Measurements from ENCODE around the gene PHF19.
A peak's percentile ranks its signal among the peaks of the same experiment; 100 is the strongest.

PHF19 gene

DNA sequence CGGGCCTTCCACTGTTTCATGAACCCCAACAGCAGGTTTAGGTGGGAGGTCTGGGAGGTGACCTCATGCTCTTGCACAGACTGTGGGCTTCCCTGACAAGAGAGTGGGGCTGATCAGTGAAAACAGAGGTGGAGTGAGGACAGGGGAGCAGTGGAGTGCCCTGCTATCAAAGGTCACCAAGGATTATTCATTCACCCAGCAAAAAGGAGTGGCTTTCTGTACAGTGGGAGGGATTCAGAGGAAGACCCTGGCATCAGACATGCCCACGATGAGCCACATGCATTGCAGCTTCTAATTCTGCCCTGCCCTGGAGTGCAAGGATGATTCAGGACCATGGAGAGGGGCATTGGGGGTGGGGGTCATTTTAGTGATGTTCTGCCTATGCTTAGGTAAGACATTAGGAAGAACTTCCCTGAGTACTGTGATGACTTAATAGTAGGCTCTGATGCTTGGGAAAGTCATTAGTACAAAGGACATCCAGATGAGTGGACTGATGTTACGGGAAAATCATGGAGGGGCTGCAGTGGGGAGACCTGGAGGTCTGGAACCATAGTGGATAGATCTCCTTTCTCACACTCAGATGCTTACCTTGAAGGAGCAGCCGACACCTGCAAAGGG is 36.8 kb upstream of the PHF19 start:
- peak; percentile 48 for DNase-seq (ENCODE audit: low spot score)

DNA sequence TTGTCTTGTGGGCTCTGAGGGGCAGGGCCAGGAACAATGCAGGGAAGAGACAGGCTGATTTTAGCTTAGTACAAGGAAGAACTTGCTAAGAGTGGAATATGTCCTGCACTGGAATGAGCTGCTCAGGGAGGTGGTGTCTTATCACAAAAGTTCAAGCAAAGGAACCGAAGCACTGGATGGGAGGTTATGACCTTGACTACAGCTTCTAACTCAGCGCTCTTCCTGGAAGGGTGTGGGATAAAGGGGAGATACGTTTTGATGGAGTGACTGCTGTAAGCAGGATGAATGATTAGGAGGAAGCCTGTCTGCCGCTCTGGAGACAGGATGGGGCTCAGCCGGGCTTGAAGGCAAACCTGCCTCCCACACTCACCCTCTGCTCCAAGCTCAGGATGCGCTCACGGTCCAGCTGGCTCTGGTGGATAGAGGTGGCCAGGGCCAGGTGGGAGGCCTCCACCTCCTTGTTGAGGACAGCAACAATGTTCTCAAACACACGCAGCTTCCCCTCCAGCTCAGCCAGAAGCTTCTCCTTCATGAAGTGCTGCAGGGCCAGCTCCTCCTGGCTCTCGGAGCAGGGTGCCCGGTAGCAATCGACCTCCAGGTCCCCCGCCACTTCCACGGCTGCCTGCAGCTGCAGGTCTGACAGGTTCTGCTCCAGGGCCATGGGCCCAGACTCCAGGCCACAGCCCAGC is 36.1 kb upstream of the PHF19 start:
- no peak for DNase-seq (ENCODE audit: low spot score)

DNA sequence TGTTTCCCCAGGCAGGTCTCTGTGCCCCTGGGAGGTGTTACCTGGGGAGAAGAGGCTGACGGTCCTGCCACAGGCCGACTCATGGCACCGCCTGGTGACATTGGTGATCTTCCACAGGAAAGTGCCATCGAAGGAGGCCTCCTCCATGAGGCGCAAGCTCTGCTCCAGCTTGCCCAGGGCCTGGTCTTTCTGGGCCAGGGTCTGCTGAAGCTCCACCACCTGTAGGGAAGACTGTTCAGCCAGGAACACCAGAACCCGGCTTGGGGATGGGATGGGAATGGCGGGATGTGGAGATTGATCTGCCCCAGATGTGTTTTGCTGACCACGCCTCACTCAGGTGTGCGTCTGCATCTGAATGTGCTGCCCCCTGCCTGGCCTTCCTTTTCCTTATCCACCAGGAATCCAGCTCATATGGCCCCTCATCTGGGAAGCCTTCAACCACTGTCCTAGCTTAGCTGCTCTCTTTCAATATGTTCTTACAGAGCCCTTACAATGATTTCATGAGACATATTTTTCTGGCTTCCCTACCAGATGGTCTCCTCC is 34.4 kb upstream of the PHF19 start:
- DNase-seq (ENCODE audit: low spot score), result no peak

DNA sequence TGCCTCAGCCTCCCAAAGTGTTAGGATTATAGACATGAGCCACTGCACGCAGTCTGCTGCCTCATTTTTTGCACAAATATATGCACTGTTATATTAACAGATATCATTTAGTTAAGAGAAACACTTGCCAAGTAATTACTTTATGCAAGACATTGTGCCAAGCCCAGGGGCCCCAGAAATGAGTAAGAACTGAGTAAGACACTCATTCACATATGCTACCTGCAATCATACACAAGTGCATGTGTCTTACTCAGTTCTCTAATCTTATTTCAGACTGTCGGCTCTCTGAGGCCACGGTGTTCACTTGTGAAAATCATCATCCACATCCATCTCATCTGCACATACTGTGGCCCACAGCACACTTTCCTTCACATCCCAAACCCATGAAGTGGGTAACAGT is 33.7 kb upstream of the PHF19 start:
- no peak for DNase-seq (ENCODE audit: low spot score)

DNA sequence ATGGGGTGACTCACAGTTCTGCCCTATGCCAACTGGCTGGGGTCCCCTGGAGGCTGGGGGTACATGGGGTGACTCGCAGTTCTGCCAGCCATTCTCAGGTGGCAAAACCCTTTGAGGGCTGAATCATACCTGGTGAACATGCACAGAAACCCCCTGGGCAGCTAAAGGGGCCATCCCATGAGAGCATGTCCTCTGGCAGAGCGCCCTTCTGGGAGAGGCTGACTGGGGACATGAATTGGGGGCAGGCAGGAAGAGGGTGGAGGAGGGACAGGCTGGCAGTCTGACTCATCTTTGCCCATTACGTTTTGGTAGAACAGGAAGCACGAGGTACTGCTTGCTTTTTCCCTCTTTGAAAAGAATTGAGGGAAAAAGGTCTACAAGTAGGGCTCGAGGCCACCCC is 32.9 kb upstream of the PHF19 start:
- DNase-seq (ENCODE audit: low spot score), result no peak

DNA sequence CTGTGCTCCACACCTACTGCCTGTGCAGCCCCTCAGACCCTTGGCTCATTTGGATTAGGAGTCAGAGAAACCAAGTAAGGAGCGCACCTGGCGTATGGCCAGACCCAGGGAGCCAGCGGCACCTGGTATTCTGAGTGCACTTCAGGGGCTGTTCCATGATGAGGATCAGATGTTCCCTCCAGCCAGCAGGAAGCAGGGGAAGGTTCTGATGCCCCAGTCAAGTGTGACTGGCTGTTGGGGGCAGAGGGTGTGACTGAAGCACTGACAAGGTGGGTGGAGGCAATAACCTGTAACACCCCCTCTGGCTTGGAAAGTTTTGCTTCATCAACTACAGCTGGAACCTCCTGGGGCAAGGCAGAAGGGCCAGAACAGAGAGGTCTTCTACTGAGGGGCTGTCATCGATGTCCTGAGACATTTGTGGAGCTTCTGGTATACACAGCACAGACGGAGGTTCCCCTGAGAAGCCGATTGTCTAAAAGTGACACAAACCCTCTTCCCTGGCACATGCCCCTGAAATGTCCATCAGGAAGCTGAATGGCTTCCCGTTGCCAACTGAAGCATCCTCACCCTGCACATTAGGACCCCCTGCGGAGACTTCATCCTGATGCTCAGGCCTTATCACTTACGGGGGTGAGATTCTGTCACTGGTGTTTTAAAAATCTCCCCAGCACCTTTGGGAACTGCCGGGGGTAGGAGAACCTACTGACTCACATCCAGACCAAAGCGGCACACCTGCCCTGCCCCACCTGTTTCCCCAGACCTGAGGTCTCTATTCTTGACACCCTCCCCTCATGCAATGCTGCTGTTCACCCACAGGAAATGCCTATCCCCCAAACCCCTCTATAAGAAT is 28.6 kb upstream of the PHF19 start:
- no peak for DNase-seq (ENCODE audit: low spot score)

DNA sequence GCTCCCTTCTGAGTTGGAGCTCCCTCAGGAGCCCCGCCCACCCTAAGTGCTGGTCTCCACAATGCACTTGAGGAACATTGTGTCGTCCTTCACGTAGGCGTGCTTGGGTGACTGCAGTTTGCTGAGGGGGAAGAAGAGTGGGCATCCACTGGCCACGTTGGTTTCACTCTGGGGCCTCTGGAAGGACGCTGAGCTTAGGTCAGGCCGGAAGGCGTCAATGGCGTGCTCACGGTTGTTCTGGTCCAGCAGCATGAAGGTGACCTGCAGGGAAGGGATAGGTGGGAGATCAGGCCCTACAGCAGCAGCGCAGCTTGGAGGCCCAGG is 28.0 kb upstream of the PHF19 start:
- no peak for DNase-seq (ENCODE audit: low spot score)

DNA sequence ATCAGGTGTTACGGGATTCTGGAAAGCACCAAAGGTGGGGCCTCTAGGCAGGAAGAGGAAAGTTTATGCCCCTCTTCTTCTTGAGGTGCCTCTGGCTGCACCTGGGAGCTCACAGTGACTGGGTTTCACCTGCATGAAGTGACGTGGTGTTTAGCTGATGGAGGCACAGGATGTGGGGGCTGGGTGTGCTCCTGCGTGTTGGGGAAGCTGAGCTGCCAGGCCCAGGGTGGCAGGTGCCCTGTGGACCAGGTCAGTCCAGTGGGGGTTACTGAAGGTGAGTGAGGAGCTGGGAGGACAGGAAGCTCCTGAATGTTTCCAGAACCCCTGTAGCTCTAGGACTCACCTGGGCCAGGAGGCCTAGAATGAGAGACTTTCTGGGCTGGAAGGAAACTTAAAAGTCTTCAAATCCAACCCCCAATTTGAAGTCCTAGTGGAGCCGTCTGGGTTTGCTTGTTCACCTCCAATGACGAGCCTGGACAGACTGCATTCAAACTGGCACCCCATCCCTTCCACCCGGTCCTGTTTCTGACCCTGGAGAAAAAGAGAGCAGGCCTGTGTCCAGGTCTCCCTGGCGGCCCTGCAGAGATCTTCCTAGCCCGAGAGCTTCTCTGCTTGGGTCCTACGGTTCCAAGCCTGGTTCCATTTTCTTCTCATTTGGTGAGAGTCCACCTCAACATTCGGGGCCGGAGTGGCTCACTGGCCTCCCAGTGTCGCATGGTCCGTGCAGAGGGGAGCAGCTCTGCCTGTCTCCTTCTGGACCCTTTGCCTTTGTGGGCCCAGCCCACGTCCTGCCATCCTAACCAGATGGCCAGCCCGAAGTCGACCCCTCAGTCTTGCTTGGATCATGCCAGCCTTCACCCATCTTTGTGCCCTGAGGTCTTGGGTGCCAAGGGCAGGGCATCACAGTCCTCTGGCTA is 27.3 kb upstream of the PHF19 start:
- DNase-seq (ENCODE audit: low spot score), result no peak

DNA sequence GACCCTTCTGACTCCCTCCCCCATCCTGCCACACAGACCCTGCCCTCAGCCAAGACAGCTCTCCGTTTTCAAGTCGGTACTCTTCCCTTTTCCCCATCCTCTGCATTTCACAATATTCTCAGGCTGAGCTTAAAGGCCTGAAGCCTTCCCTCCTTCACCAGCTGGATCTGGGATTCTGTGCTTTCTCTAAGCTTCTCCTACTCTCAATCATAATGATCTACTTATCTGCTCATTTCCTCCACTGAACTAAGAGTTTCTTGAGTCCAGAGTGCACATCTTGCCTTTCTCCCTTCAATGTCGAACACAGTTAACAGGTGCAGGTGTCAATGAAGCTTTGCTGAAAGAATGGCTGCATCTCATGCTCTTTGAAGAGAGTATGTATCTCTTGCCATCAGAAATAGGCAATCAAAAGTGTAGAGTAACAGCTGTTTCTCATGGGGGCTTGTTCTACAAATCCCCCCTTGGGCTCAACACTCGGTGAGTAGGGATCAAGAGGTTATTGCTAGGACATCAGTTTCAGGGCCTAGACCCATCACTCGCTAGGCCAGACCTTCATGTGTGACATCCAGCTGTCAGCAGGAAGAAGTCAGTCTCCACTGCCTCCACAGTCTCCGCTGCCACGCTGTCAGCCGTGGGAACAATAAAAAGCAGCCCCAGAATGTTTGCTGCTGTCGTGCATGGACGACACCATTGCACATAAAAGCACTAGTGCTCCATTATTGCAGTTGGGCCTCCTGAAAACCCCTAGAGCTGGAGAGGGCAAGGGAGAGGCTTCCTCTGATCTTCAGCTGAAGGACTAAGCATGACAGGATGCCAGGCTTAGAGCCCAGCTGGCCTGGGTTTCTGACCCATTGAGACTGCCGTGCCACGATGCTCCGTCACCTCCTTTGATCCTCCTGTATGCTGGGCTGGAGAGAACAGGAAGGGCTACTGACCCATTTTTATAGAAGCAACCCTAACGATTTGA is 25.9 kb upstream of the PHF19 start:
- DNase-seq (ENCODE audit: low spot score), result no peak

DNA sequence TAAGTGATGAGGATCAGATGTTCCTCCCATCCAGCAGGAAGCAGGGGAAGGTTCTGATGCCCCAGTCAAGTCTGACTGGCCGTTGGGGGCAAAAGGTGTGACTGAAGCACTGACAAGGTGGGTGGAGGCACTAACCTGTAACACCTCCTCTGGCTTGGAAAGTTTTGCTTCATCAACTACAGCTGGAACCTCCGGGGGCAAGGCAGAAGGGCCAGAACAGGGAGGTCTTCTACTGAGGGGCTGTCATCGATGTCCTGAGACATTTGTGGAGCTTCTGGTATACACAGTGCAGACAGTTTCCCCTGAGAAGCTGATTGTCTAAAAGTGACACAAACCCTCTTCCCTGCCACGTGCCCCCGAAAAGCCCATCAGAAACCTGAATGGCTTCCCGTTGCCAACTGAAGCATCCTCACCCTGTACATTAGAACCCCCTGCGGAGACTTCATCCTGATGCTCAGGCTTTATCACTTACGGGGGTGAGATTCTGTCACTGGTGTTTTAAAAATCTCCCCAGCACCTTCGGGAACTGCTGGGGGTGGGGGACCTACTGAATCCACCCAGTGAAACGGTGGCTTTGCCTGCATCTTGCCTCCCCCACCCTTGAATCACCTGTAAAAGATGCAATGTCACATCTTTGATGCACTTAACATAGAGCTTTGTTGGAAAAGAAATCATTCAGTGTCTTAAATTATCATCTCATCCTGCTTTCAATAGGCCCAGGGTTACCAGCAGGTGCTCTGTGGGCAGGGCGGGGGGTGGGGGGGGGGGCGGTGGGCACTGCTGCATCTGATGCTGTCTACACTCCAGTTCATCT is 25.0 kb upstream of the PHF19 start:
- no peak for DNase-seq (ENCODE audit: low spot score)

DNA sequence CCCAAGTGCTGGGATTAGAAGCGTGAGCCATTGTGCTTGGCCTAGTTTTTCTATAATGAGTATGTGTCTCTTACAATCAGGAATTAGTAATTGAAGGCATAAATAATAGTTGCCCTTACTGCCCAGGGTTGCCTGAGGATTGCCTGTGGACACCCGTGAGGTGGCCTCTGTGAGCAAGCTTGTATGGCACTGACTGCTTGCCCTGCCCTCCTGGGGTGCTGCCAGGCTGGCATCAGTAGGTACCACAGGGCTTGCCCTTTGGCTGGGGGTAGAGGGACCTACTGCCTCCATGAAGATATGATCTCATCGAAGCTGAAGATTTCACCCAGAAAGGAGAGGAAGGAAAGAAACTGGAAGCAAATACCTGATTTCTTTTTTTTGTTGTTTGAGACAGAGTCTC is 23.8 kb upstream of the PHF19 start:
- no peak for DNase-seq (ENCODE audit: low spot score)

DNA sequence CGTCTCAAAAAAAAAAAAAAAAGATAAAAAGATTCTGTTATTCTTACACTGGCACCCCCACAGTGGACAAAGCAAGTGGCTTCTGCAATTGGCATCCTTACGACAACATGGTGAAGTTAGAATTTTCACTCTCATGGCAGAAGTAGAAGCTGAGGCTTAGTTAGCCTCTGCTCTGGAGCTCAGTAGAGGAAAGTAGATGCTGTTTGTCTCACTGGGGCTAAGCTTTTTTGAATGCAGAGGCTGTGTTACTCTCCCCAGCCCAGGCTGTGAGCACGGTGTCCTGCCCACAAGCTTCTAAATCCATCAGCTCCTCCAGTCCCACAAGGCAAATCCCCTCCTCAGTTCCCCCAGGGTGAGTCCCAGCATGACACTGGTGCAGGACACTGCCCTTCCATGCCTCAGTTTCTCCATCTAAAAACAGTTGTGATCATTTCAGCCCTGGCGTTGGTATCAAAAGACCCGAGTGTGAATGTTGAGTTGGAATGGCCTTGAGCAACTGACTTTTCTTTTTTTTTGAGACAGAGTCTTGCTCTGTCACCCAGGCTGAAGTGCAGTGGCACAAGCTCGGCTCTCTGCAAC is 22.6 kb upstream of the PHF19 start:
- DNase-seq (ENCODE audit: low spot score), result no peak

DNA sequence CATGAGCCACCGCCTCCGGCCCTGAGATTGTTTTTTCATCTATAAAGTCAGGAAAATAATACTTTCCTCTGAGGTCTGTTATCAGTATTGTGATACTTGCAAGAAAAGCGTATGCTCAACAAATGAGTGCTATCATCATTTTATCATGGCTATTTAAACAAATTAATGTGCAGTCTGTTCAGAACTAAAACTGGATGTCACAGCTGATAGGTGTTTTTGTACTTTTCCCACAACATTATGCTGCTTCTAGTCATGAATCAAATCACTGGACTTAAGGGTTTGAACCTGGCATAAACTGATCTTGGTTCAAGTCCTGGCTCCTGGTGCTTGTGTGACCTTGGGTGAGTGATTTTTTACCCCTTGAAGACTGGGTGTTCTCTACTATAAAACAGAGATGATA is 21.4 kb upstream of the PHF19 start:
- no peak for DNase-seq (ENCODE audit: low spot score)

DNA sequence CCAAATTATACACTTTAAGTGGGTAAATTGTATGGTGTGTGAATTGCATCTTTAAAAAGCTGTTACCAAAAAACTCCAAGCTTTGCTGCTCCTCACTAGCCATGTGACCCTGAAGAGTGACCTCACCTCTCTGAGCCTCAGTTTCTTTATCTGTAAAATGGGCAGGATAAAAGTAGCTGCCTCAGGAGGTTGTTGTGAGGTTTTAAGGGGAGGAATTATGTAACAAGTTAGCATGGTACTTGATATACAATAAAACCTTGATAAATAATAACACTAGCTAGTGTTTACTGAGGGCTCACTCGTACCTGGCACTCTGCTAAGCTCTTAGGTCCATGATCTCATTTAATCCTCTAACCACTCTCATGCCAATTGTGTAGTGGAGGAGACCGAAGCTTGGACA is 19.0 kb upstream of the PHF19 start:
- DNase-seq (ENCODE audit: low spot score), result no peak

DNA sequence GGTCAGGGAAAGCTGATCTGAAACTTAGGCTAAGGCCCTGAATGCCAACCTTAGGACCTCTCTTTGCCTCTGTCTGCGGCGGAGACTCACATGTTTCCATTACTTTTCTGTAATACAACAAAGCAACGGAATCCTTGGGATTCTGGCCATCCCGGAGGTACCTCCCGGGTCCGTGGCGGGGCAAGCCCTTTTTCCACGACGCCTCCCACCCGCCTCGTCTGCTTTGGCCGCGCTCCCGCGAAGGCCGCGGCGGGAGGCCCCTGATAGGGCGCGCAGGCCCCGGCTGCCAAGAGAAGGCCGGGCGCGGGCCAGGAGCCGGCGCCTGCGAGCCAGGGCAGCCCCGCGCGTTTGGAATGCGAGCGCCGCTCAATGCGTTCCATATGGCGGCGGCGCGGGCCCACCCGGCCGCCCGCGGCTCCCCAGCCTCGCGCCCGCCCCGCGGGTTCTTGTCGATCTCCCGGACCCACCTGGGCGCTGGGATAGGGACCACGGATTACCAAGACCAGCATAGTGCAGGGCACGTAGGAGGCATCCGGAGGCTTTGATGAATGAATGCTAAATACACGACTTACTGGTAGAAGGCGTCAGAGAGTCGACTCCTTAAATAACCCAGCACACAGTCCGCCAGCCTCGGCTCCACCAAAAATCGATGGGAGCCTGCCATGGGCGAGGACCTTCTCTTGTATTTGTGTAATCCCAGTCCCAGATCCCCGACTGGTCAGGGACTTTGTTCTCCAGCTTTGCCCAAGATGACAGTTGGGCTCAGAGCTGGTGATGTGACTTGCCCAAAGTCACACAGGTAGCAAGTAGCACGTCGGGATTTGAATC is 17.5 kb upstream of the PHF19 start:
- DNase-seq (ENCODE audit: low spot score), result no peak

DNA sequence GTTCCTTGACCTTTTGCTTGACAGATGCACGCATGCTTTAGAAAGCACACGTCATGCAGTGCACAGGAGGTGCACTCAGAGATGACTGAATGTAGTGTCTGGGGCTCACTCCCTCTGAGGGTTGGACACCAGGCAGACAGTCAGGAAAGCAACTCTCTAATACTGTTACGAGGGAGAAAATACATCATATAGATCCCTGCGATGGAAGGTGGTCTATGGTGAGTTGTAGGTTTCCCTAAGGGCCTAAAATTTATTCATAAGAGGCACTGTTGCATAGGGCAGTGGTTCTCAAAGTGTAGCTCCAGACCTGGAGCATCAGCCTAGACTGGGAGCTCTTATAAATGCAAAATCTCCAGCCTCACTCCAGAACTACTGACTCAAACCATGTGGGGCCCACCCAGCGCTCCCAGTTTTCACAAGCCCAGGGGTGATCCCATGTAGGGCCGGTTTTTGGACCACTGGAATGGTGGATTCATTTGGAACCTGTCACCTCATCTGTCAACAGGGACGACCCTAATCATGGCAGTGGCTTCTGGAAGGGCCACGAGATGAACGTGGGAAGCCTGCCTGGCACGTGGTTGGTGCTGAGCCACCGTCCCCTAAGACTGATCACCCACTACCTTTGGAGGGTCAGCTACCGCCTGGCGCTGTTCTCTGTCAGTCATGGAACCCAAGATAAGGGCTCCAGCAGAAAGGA is 16.8 kb upstream of the PHF19 start:
- no peak for DNase-seq (ENCODE audit: low spot score)

DNA sequence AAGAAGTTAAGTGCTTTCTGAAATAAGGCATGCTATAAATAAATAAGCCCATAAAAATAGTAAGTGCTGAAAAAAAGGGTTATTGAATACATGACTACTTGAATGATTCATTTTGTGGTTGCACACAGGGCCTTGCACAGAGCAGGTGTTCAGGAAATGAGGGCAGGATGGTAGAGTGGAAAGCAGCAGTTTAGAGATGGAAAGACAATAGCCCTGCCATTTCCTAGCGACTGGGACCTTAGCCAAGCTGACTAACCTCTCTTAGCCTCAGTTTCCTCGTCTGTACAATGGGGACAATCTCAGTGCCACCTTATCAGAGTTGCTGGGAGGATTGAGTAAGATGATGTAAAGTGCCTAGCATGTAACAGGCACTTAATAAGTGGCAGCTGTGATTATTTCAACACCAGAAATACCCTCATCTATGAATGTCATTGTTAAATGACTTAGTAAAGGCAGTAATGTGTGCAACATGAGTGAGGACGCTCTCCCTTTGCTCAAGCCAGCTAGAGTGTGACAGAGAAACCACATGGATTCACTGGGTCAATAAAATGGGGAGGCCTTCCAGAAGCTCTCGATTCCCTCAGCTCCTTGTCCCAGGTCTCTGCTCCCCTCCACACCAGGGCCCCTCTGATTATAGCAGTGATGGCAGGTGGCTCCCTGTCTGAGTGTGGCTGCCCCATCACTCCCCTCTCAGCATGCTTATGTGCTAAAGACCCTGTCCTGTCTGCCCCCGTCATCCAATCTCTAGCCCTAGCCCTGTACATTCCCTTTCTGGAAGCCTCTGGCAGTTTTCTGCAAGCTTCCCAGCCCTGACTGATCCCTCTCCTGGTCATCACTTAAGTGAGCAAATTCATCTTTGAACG is 16.0 kb upstream of the PHF19 start:
- no peak for DNase-seq (ENCODE audit: low spot score)

All from globus pallidus (tissue), 1 donor.